K562 (cell line): ENCODE measurements around the gene CLDN5. TPM values are rescaled to one million over a fixed set of nuclear protein-coding genes. Genes with fewer than 3 reads are reported as not detected.

Experiments used
- BDP1 ChIP-seq: IDR thresholded peaks from 3 replicates; pipeline ENCODE4 v1.6.1; 2011; ENCODE audit not compliant: insufficient read length, insufficient read depth
- CEBPG ChIP-seq, 3 experiments: fragments of 200-800 bp in 1 of 3; sonication (Bioruptor generic) in 1 of 3; sonication (generic) in 1 of 3; formaldehyde crosslinking in 1 of 3; IDR thresholded peaks in 2 of 3; conservative IDR thresholded peaks in 1 of 3; 2 replicates each; pipeline versions ENCODE4 v1.6.1 to v1.8.0; 2016 to 2022; ENCODE audit warnings: missing compliant biosample characterization in 2 of 3, missing genetic modification characterization in 2 of 3, mild to moderate bottlenecking in 1 of 3, missing genetic modification reagents in 1 of 3
- CGGBP1 ChIP-seq: fragments of 250-450 bp; sonication (Bioruptor Pico); IDR thresholded peaks from 2 replicates; pipeline ENCODE4 v1.9.0; 2021; ENCODE audit warnings: mild to moderate bottlenecking
- HBP1 ChIP-seq: fragments of 450-650 bp; formaldehyde crosslinking; IDR thresholded peaks from 2 replicates; pipeline ENCODE4 v1.4.0; 2022; ENCODE audit warnings: missing genetic modification characterization
- HNRNPL ChIP-seq: fragments of 200-400 bp; formaldehyde crosslinking; IDR thresholded peaks from 2 replicates; pipeline ENCODE4 v1.6.1; 2017; ENCODE audit warnings: low read depth, mild to moderate bottlenecking, low read length
- MXI1 ChIP-seq: IDR thresholded peaks from 2 replicates; pipeline ENCODE4 v1.6.1; 2011; ENCODE audit warnings: low read depth, mild to moderate bottlenecking, improper control_type of control experiment, low read length
- NCOA1 ChIP-seq: fragments of 450-650 bp; IDR thresholded peaks from 2 replicates; pipeline ENCODE4 v1.6.1; 2016; ENCODE audit warnings: low read depth
- NFE2L1 ChIP-seq: fragments of 450-650 bp; IDR thresholded peaks from 2 replicates; pipeline ENCODE4 v1.6.1; 2016; ENCODE audit warnings: missing genetic modification characterization, low read depth, mild to moderate bottlenecking, missing compliant biosample characterization, moderate library complexity, borderline replicate concordance
- NR4A1 ChIP-seq, 2 experiments: fragments of 250-450 bp in 1 of 2; fragments of 450-650 bp in 1 of 2; sonication (Bioruptor Pico) in 1 of 2; IDR thresholded peaks; 2 replicates each; pipeline versions ENCODE4 v1.4.0 to v1.6.1; 2016 to 2020; ENCODE audit warnings: mild to moderate bottlenecking in 2 of 2, missing compliant biosample characterization in 1 of 2, missing genetic modification characterization in 1 of 2, moderate library complexity in 1 of 2
- PREB ChIP-seq: sonication (generic); formaldehyde crosslinking; IDR thresholded peaks from 2 replicates; pipeline ENCODE4 v1.8.1; 2023; ENCODE audit warnings: mild to moderate bottlenecking, missing genetic modification reagents
- SRSF7 ChIP-seq: fragments of 200-400 bp; formaldehyde crosslinking; optimal IDR thresholded peaks from 2 replicates; pipeline ENCODE3; 2017; ENCODE audit warnings: mild to moderate bottlenecking, low read depth, low read length
- ZNF407 ChIP-seq: fragments of 450-650 bp; IDR thresholded peaks from 2 replicates; pipeline ENCODE4 v1.6.1; 2016; ENCODE audit warnings: low read depth
- polyA plus RNA-seq, 8 experiments: library from polyadenylated mRNA; depleted of rRNA in 4 of 8; stranded (reverse) in 5 of 8; unstranded in 3 of 8; fragments of >200 nt; fragmentation: Nextera tagmentation in 2 of 8; fragmentation: Illumina TruSeq in 1 of 8; extraction: Ambion mirVana in 2 of 8; extraction: Trizol in 1 of 8; gene quantifications; 2 replicates each; pipeline versions ENCODE4 v1.2.1 to v1.2.3, GENCODE V29; 2011 to 2014; ENCODE audit warnings: inconsistent platforms in 1 of 8, missing spikeins in 1 of 8
- total RNA-seq, 7 experiments: library from RNA; depleted of rRNA in 6 of 7; stranded (reverse); fragments of >200 nt in 6 of 7; fragmentation: Illumina TruSeq in 2 of 7; extraction: Trizol in 2 of 7; gene quantifications; 2 replicates each; pipeline versions ENCODE4 v1.2.1 to v1.2.3, GENCODE V29; 2011 to 2021; ENCODE audit warnings: low replicate concordance in 1 of 7
- TF ChIP-seq, protein P1 (sequence below): sonication (generic); formaldehyde crosslinking; IDR thresholded peaks from 2 replicates; pipeline ENCODE4 v1.8.0; 2022; ENCODE audit warnings: missing genetic modification reagents, mild to moderate bottlenecking, borderline replicate concordance

Gene CLDN5
- total and polyA plus RNA-seq, 9 of the 15 experiments (the other 6 are each of a cell fraction or from before 2014, with no cell fraction given) = 0.20 TPM; not detected in 8

DNA sequence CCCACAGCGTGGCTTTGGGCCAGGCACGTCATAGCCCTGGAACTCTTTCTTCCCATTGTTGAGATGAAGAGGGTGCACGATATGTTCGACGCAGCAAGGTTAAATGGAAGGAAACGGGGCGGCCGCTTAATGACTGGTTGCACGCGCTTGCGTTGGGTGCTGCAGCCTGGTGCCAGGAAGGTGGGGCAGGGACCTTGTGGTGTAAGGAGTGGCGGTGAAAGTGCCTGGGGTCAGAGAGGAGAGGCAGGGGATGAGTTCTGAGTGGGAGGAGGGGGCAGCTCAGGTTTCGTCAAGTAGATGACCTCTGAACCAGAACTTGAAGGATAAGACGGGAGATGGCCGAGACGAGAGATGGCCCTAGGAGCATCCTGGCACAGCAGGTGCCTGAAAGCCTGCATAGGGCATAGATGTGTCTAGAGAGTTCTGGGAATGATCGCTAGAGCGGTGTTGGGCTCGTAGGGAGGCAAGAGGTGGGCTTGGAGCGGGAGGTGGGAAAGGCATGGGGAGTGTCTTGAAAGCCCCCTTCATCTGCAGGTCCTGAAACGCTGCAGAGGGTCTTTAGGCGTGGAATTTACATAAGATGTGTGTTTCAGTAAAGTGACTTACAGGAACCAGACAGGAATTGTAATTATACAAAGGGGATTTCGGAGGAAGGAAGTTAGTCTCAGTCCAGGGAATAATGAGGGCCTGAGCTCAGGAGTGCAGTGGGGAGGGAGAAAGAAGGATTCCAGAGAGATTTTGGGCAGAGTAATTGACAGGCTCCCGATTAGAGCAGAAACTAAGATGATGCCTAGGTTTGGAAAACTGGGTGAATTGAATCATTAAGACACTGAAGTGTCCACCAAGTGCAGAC, 43.2 kb upstream of the CLDN5 start (continued):
- TF ChIP-seq NFE2L1 (no peak), MXI1 (no peak), CGGBP1 (CRISPR knock-in tag) (no peak), BDP1 (no peak), NCOA1 (no peak), CEBPG (CRISPR knock-in tag; IDR thresholded peaks at IDR 0.05) (peak; percentile 41; the same call in 1 of the 2 replicates), CEBPG (tag; conservative IDR thresholded peaks at IDR 0.05 in 1 of 2, IDR thresholded peaks at IDR 0.05 in 1 of 2) (no peak), SRSF7 (no peak), HBP1 (CRISPR knock-in tag) (0 out of 2 replicates have a peak, but pooled peaks have one; percentile 8), ZNF407 (no peak), PREB (no peak), HNRNPL (no peak), NR4A1 (CRISPR knock-in tag; IDR thresholded peaks at IDR 0.05) (no peak), NR4A1 (tag; IDR thresholded peaks at IDR 0.05) (no peak)
- TF ChIP-seq, protein P1, sequence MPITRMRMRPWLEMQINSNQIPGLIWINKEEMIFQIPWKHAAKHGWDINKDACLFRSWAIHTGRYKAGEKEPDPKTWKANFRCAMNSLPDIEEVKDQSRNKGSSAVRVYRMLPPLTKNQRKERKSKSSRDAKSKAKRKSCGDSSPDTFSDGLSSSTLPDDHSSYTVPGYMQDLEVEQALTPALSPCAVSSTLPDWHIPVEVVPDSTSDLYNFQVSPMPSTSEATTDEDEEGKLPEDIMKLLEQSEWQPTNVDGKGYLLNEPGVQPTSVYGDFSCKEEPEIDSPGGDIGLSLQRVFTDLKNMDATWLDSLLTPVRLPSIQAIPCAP (CRISPR knock-in tag) = 0 out of 2 replicates have a peak, but pooled peaks have one; percentile 1
